GM19463 (cell line): ENCODE measurements around the gene UBAC2.
"Not testable (repeated sequence)": the region's sequence is repeated elsewhere in the genome, so short reads cannot be mapped to it uniquely, and the experiment has no call there.

Source experiments
- ATAC-seq: cut with Tn5 transposase; IDR thresholded peaks from one replicate; pipeline ENCODE4 v1.9.1; 2021; ENCODE audit warnings: mild to moderate bottlenecking, moderate library complexity; ENCODE audit not compliant: unreplicated experiment

Gene UBAC2

GRCh38 chr13:99406799-99407201 lies 206.1 kb downstream of the UBAC2 start:
- ATAC-seq, result no peak

GRCh38 chr13:99407906-99408702 lies 207.4 kb downstream of the UBAC2 start:
- no peak for ATAC-seq

- ATAC-seq, result no peak
These were observed 208.0 kb downstream of the UBAC2 start for GRCh38 chr13:99408703-99409000.

- not testable (repeated sequence) for ATAC-seq
These were observed 208.9 kb downstream of the UBAC2 start for GRCh38 chr13:99409461-99410083.

- ATAC-seq, result peak; percentile 55
These were observed 210.2 kb downstream of the UBAC2 start for GRCh38 chr13:99410646-99411475.

DNA sequence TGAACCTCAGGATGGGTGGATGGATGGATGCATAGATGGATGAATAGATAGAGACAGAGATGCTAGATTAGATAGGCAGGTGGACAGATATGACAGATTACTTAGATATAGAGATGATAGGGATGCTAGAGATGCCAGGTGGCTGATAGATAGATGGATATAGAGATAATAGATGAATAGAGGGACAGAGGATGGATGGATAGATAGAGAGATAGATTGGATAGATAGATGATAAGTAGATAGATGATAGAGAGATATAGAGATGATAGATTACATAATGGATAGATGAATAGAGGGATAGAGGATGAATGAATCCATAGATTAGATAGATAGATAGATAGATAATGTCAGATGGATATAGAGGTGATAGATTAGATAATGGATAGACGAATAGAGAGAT lies 212.2 kb downstream of the UBAC2 start:
- ATAC-seq, result no peak

- ATAC-seq, result no peak
These were observed 213.7 kb downstream of the UBAC2 start for GRCh38 chr13:99414048-99414995.

DNA sequence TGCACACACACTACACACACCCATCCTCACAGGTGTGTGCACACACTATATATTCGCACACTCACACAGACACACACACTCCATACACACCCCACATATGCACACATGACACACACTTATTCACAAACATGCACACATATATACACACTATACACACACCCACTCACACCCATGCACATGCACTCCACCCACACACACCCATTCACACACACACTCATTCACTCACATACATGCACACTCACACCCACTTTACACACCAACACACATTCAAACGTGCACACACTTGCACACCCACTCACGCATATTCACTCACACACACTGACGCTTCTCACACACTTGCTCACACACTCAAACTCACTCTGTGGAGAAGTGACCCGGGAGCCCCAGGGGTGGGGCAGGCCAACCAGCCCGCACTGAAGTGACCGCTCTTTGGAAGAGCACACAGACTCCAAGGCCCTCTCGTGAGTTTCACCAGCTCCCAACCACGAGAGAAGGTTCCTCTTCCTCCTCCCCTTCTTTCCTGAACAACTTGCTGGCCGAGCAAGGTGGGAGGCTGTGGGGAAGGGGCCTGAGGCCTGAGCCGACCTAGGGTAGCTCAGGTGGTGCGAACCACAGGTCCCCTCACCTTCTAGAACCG lies 214.5 kb downstream of the UBAC2 start:
- no peak for ATAC-seq

DNA sequence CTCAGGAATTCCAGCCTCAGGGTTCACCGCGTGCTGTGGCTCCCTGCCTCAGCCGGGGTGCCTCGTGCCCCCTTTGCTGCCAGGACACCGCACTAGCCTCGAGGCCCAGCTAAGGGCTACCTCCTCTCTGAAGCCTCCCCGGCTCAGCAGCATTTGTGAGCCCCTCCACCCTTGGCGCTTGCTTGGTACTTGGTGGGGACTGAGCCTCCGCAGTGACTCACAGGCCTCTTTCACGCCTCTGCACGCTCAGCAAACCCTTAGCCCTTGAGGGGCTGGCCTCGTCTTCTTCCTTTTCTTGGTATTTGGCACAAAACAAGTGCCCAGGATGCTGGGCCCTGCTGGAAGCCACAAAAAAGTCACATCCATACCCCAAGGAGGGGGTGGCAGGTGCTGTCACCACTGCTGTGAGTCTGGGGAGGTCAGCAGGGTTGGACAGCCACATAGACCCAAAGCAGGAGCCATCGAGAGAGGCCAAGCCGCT lies 215.2 kb downstream of the UBAC2 start:
- no peak for ATAC-seq

DNA sequence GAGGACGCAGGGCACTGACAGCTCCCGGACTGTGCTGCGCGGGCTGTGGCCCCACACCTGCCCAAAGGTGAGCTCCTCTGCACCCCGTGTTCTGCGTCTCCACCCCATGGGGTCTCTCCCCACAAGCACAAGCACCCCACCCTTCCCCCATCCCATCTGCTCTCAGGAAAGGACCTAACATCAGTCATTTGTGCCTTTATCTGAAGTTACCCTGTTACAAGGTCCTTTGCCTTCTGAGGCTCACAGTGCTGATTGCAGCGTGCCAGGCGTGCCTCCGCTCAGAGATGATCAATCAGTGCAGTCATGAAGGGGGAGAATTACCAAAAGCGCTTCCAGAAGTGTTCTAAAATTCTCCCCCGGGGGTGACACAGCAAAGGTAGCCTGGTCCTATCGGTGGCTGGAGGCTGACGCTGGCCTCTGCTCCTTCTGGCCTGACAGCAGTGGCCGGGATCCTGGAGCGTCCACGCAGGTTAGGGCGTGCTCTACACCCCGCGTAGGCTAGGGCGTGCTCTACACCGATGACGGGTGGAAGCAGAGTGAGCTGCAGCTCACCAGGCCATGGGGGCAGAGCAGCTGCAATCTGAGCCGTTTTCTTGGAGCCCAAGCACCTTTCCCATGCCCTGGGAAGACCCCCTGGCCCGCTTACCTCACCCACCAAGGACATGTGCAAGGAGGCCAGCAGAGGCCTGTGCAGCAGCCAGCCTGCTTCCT lies 215.9 kb downstream of the UBAC2 start:
- ATAC-seq, result no peak

GRCh38 chr13:99417201-99418102 lies 216.8 kb downstream of the UBAC2 start:
- ATAC-seq, result no peak

DNA sequence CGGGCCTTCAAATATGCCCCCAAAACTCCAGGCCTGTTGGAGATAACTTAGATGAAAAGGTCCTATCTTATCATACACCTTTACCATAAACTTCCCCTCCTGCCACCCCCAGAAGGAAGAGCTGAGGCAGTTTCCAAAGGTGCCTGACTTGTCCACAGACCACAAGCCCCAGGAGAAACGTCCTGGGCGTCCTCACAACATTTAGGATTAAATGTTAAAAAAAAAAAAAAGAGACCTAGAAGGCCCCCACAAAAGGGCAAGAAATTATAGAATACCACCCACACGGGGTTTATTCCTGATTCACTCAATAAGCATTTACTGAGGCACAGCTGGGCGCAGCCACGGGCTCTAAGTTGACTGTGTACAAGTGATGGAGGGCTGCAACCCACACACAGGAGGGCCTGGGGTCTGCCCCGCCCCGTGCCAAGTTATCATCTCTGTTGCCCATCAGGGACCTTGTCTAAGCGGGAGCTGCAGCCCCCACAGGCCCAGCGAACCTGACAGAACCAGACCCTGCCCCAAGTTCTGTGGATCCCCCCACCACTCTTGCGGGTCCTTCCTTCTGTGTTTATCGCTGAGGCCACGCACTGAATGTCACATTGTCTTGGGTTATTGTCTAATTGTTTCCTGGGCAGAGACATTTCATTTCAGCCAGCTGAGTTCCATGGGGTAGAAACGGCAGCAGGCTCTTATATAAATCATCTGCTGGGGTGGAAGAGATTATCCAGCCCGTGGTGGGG lies 217.6 kb downstream of the UBAC2 start:
- no peak for ATAC-seq

DNA sequence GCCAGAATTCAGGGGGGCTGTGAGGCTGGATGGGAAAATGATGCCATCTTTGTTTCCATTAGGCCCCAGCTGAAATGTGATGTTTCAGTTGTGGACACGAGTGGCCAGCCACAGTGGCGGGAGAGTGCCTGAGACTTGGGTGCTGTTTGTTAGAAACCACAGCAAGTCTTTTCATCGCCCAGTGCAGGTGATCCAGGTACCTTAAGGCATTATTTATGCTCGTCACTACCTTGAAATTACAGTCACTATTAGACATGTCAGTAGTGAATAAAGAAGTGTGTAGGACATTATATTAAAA lies 218.1 kb downstream of the UBAC2 start:
- ATAC-seq, result no peak

GRCh38 chr13:99419591-99420243 lies 219.1 kb downstream of the UBAC2 start:
- ATAC-seq, result no peak

DNA sequence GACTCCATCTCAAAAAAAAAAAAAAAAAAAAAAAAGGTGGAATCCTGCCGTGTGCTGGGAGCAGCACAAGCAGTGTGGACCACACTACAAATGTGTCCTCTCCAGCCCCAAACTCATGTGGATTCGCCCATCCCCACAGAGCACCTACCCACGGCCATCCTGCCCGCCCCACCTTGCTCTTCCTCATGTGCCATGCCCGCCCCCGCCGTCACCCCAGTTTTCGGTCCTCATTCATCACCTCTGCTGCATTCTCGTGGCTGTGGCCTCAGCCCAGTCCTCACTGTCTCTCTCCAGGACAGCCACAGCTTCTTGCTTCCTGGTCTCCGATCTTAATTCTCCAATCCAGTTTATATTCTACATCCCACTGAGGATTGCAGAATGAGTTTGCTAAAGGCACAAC lies 220.6 kb downstream of the UBAC2 start:
- ATAC-seq, result no peak

DNA sequence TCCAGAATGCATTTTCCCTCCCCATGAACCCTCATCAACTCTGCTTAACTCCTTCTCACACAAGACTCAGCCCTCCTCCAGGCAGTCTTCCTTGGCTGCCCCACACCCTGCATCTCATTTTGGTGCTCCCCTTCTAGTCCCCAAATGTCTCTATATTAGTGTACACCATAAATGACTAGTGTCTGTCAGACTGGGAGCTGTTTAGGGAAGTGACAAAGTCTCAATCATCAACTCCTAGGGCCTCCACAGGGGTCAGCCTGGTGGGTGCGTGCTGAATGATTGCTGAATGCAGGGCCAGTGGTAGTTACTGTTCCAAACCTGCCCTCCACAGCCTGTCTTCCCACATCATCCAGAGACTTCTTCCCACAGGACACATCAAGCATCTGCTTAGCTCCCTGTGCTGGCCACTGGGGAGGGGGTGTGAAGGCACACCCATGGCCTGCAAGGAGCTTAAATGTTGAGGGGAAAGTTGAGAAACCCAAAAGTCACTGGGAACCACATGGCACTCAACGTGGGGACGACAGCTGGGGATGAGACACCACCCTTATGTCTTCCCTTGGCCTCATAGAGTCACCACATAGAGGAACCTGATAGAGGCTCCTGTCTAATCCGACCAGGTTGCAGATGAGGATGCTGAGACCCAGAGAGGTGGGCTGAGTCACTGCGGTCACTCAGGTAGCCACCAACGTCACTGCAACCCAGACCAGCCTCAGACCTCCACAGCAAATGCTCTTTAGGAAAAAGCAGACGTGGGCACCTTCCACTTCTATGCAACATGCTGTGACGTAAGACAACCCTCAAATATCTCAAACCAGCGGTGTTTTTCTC lies 221.3 kb downstream of the UBAC2 start:
- ATAC-seq, result peak; percentile 22
